ENCODE measurements around the gene EPHA2.

Gene EPHA2

GRCh38 chr1:16080422-16081150, 75.3 kb downstream of the EPHA2 start:
- Histone ChIP-seq H3K4me3 (ENCODE audit: low read depth, low read length) (no peak overlapping the region), H3K9ac (no peak overlapping the region), H3K36me3 (ENCODE audit: control insufficient read depth, insufficient read depth, low read length) (no peaks in the 10 kb centered on the region), H3K4me2 (ENCODE audit: low read length) (no peak overlapping the region), H2AFZ (no peak overlapping the region), H3K27me3 (ENCODE audit: control insufficient read depth, insufficient read depth, low read length) (no peaks in the 10 kb centered on the region), H3K4me1 (no peaks in the 10 kb centered on the region), H3K27ac (no peak overlapping the region), H3K9me3 (ENCODE audit: control insufficient read depth, low read length) (no peaks in the 10 kb centered on the region), H3K79me2 (no peaks in the 10 kb centered on the region)
- TF ChIP-seq CTCF (IDR thresholded peaks at IDR 0.05) = no peak

GRCh38 chr1:16078925-16079656, 76.8 kb downstream of the EPHA2 start:
- no peak overlapping the region for H3K4me3 ChIP-seq (ENCODE audit: low read depth, low read length)
- H3K27ac ChIP-seq = no peak overlapping the region
- no peaks in the 10 kb centered on the region for H3K36me3 ChIP-seq (ENCODE audit: control insufficient read depth, insufficient read depth, low read length)
- no peaks in the 10 kb centered on the region for H3K4me1 ChIP-seq
- peak overlapping the region; percentile 48 for H3K4me2 ChIP-seq (ENCODE audit: low read length)
- no peak overlapping the region for H3K9ac ChIP-seq
- H2AFZ ChIP-seq = peak overlapping the region; percentile 56
- TF ChIP-seq CTCF (IDR thresholded peaks at IDR 0.05) = peak; percentile 66
- no peaks in the 10 kb centered on the region for H3K27me3 ChIP-seq (ENCODE audit: control insufficient read depth, insufficient read depth, low read length)
- no peaks in the 10 kb centered on the region for H3K79me2 ChIP-seq
- H3K9me3 ChIP-seq (ENCODE audit: control insufficient read depth, low read length) = no peaks in the 10 kb centered on the region

- no peak overlapping the region for H3K4me3 ChIP-seq (ENCODE audit: low read depth, low read length)
- H3K27ac ChIP-seq = no peak overlapping the region
- H3K9me3 ChIP-seq (ENCODE audit: control insufficient read depth, low read length) = no peaks in the 10 kb centered on the region
- no peak overlapping the region for H2AFZ ChIP-seq
- no peak for TF ChIP-seq CTCF (IDR thresholded peaks at IDR 0.05)
- no peak overlapping the region for H3K9ac ChIP-seq
- no peaks in the 10 kb centered on the region for H3K36me3 ChIP-seq (ENCODE audit: control insufficient read depth, insufficient read depth, low read length)
- no peaks in the 10 kb centered on the region for H3K4me1 ChIP-seq
- no peaks in the 10 kb centered on the region for H3K79me2 ChIP-seq
- peak overlapping the region; percentile 26 for H3K4me2 ChIP-seq (ENCODE audit: low read length)
- no peaks in the 10 kb centered on the region for H3K27me3 ChIP-seq (ENCODE audit: control insufficient read depth, insufficient read depth, low read length)
Measured at GRCh38 chr1:16077406-16078245, 78.2 kb downstream of the EPHA2 start.

GRCh38 chr1:16076865-16077238, 79.0 kb downstream of the EPHA2 start:
- no peaks in the 10 kb centered on the region for H3K79me2 ChIP-seq
- no peaks in the 10 kb centered on the region for H3K36me3 ChIP-seq (ENCODE audit: control insufficient read depth, insufficient read depth, low read length)
- H3K4me1 ChIP-seq = no peaks in the 10 kb centered on the region
- H3K4me3 ChIP-seq (ENCODE audit: low read depth, low read length) = no peak overlapping the region
- peak overlapping the region; percentile 39 for H3K4me2 ChIP-seq (ENCODE audit: low read length)
- peak overlapping the region; percentile 51 for H3K27ac ChIP-seq
- peak overlapping the region; percentile 58 for H2AFZ ChIP-seq
- H3K9ac ChIP-seq = no peak overlapping the region
- no peaks in the 10 kb centered on the region for H3K9me3 ChIP-seq (ENCODE audit: control insufficient read depth, low read length)
- TF ChIP-seq CTCF (IDR thresholded peaks at IDR 0.05) = no peak
- H3K27me3 ChIP-seq (ENCODE audit: control insufficient read depth, insufficient read depth, low read length) = no peaks in the 10 kb centered on the region
